ENCODE data around the gene RAP1GAP.

The RAP1GAP gene

DNA sequence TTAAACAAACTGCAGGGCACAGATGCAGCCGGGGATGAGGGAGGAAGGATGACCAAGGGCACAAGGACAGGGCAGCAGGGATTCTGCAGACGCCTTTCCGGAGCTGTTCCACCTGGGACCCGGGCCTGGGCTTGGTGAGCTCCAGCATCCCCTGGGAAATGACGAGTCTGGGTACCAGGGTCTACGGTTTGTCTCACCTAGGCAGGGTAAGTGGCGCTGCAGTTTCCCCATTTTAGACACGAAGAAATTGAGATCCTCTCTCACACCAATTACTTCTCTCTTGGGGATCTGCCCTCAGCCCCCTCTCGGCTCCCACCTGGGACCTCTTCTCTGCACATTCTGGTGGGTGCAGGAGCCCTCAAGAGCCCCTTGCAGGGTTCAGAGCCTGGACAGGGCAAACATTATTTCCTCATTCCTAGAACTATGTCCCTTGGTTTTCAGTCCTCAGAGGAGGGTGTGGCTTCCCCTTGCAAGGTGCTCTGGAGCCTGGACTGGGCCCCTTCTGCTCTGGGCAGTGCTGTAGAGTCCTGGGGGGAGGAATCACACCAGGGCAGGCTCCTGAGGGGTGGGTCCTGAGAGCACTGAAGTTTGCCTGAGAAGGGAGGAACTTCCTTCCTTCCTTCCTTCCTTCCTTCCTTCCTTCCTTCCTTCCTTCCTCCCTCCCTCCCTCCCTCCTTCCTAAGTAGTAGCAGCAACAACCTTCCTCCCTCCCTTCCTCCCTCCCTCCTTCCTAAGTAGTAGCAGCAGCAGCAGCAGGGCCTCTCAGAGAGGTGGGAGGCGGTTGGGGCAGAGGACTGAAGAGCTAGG lies 16.0 kb downstream of the RAP1GAP start:
- TF ChIP-seq, protein P1, sequence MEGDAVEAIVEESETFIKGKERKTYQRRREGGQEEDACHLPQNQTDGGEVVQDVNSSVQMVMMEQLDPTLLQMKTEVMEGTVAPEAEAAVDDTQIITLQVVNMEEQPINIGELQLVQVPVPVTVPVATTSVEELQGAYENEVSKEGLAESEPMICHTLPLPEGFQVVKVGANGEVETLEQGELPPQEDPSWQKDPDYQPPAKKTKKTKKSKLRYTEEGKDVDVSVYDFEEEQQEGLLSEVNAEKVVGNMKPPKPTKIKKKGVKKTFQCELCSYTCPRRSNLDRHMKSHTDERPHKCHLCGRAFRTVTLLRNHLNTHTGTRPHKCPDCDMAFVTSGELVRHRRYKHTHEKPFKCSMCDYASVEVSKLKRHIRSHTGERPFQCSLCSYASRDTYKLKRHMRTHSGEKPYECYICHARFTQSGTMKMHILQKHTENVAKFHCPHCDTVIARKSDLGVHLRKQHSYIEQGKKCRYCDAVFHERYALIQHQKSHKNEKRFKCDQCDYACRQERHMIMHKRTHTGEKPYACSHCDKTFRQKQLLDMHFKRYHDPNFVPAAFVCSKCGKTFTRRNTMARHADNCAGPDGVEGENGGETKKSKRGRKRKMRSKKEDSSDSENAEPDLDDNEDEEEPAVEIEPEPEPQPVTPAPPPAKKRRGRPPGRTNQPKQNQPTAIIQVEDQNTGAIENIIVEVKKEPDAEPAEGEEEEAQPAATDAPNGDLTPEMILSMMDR (IDR thresholded peaks at IDR 0.05; ENCODE audit: low read depth, low read length) = no peak
- no peaks in the 10 kb centered on the region for H3K9me3 ChIP-seq
- H3K4me1 ChIP-seq = no peaks in the 10 kb centered on the region
- H3K36me3 ChIP-seq = no peaks in the 10 kb centered on the region
- H3K27me3 ChIP-seq = no peaks in the 10 kb centered on the region
- no peak for DNase-seq
- H3K4me3 ChIP-seq (ENCODE audit: low read depth, low read length) = no peak overlapping the region

DNA sequence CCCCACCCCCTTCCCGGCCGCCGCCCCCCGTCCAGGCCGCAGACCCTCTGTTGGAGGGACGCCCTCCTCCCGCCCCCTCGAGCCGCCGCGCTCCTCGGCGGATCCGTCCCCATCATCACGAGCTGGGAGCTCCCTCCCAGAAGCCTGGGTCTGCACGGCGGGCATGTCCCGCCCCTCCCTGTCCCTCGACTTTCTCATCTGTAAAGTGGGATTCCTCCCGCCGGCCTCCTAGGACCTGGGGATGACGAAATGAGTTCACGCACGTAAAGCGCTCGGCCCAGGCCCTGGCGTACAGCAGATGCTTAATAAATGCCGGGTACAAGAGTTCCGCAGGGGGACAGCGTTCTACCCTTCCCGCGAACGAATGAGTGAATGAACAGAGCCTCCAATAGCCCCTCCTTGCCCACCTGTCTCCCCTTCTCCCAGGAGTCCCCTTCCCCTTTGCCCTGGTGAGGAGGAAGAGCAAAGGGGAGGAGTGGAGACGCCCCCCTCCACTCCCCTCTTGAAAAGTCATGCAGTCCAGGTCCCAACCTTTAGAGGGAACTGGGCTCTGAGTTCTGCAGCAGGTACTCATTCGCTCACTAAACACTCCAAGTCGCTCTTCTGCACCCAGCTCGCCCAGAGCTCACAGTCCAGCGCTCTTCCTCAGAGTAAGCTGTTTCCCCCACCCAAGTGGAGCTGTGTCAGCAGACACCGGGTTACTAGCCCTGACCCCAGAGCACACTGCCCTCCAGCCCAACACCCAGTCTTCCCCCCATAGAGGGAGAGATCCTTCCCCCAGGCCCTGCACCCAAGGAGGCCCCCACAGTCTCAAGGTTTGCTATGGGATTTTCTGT lies 16.8 kb downstream of the RAP1GAP start:
- Histone ChIP-seq H3K4me1 (no peaks in the 10 kb centered on the region), H3K36me3 (no peaks in the 10 kb centered on the region), H3K27me3 (no peaks in the 10 kb centered on the region), H3K9me3 (no peaks in the 10 kb centered on the region), H3K4me3 (ENCODE audit: low read depth, low read length) (no peak overlapping the region)
- TF ChIP-seq, protein P1 (IDR thresholded peaks at IDR 0.05; ENCODE audit: low read depth, low read length) = no peak
- DNase-seq = no peak

DNA sequence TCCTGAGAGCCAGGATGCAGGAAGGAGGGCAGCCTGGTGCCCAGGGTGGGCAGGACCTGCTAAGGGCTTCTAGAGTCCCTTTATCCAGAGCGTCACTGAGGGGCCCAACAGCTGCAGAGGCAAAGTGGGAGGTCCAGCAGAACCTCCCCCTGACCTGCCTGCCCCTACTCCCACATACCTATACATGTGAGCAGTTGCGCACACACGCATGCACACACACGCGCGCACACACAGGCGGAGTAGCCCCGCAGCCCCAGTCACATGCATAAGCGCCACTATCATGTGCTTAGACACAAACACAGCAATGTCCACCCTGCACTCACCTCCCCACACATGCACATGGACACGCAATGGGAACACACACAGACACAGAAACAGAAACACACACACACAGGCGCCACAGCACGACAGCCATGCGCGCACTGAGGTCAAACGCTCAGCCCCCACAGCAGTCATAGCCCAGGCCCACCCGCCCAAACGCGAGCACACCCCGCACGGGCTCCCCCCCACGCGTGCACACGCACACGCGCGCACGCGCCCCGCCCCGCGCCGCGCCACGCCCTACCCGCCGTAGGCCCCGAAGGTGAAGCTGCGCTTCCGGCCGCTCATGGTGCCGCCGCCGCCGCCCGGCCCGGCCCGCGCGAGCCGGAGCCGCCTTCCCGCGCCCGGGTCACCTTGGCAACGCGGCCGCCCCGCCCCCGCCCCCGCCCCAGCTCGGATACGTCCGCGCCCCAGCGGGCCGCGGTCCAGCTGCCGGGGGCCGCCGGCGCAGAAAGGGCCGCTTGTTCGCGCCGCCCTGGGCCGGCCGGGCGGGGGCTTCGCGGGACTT lies 17.7 kb downstream of the RAP1GAP start:
- H3K4me1 ChIP-seq = no peaks in the 10 kb centered on the region
- peak; percentile 45 for DNase-seq

DNA sequence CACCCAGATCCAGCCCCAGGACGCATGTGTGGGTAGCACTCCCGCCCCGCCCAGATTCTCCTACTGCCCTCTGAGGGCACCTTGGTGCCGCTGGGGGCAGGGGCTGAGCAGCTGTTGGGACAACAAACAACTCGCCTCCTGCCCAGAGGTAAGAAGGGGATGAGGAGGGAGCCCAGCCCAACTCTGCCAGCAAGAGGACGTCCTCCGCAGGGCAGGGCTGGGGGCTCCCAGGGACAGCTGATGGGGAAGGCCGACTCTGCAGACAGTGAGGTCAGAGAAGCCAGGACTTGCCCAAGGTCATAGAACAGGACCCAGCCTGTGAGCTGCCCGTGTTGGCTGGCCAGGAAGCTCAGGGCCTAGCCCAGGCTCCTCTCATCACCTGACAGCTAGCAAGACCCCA lies 18.8 kb downstream of the RAP1GAP start:
- DNase-seq = no peak
- H3K27me3 ChIP-seq = no peaks in the 10 kb centered on the region
- no peak overlapping the region for H3K4me3 ChIP-seq (ENCODE audit: low read depth, low read length)
- no peaks in the 10 kb centered on the region for H3K9me3 ChIP-seq
- TF ChIP-seq, protein P1 (IDR thresholded peaks at IDR 0.05; ENCODE audit: low read depth, low read length) = no peak
- no peaks in the 10 kb centered on the region for H3K36me3 ChIP-seq
- H3K4me1 ChIP-seq = no peaks in the 10 kb centered on the region

More for the DNA sequence above, 17.7 kb downstream of the RAP1GAP start:
- Histone ChIP-seq H3K9me3 (no peaks in the 10 kb centered on the region), H3K27me3 (no peaks in the 10 kb centered on the region), H3K4me3 (ENCODE audit: low read depth, low read length) (peak overlapping the region; percentile 52), H3K36me3 (no peaks in the 10 kb centered on the region)
- TF ChIP-seq, protein P1 (IDR thresholded peaks at IDR 0.05; ENCODE audit: low read depth, low read length) = no peak

DNA sequence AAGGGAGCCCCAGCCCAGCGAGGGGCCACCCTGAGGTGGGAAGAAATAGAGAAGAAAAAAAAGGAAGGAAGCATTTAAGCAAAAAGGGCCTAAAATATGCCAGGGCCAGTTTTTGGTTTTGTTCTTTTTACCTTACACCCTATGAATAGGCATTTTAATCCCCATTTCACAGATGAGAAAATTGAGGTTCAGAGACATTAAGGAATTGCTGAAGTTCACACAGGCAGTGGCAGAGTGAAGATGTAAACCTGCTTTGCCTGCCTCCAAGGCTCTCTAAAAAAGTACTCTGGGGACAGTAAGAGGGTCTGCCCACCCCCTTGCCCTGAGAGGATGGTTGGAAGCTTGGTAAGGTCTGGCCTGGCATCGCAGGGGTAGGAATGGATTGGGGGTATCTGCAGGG lies 19.8 kb downstream of the RAP1GAP start:
- no peak overlapping the region for H3K4me3 ChIP-seq (ENCODE audit: low read depth, low read length)
- H3K27me3 ChIP-seq = no peaks in the 10 kb centered on the region
- DNase-seq = no peak
- no peaks in the 10 kb centered on the region for H3K36me3 ChIP-seq
- no peaks in the 10 kb centered on the region for H3K9me3 ChIP-seq
- H3K4me1 ChIP-seq = no peaks in the 10 kb centered on the region
- TF ChIP-seq, protein P1 (IDR thresholded peaks at IDR 0.05; ENCODE audit: low read depth, low read length) = no peak
